Testis (tissue), 2 donors: ENCODE measurements around the gene RPL10.

ENCODE experiments used
- POLR2A ChIP-seq: fragments of 450-650 bp; IDR thresholded peaks from one replicate; pipeline ENCODE4 v1.6.1; 2017; ENCODE audit warnings: antibody characterized with exemption, mild to moderate bottlenecking, moderate library complexity
- TF ChIP-seq, protein P1 (sequence below), 3 experiments: fragments of 450-650 bp in 2 of 3; fragments of 200-600 bp in 1 of 3; sonication (generic) in 1 of 3; IDR thresholded peaks; one replicate each; pipeline ENCODE4 v1.5.1; 2016 to 2019; ENCODE audit warnings: antibody characterized with exemption in 3 of 3, mild to moderate bottlenecking in 2 of 3, moderate library complexity in 1 of 3

DNA sequence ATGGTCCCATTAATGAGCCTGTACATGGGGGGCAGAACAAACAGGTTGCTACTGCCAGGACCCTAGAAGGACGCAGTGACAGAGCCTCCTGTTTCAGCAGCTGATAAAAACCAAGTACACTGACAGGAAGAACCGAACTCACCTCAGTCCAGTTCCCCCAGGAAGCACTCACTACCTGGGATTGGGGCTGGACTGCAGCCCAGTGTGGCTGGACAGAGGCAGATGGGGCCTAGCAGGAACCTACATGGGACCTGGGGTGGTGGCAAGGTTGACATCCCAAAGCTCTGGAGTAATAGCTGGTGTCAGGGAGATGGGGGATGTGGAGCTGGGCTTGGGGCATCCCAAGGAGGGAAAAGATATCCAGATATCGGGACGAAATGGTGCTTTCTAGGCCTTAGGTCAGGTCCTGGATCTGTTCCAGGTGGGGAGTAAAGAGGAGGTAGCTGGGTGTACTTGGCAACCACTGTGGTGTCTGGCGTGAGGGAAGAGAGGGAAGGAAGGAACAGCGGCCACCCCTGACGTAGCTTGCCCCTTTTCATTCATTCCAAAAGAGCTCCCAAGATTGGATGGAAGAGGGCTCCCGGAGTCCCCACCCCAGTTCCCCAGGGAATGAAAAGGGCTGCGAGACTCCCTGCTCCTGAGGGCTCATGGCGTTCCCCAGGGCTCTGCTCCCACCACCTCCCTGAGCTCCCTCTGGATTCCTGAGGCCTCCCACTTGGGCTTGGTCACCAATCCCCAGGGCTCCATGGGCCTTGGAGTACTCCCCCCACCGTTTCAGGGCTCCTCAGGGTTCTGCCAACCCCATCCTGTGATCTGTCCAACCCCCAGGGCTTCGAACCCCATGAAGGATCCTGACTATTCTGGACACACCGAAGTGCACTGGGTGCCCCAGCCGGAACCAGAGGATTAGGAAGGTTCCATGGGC lies 14.6 kb upstream of the RPL10 start:
- TF ChIP-seq, protein P1, sequence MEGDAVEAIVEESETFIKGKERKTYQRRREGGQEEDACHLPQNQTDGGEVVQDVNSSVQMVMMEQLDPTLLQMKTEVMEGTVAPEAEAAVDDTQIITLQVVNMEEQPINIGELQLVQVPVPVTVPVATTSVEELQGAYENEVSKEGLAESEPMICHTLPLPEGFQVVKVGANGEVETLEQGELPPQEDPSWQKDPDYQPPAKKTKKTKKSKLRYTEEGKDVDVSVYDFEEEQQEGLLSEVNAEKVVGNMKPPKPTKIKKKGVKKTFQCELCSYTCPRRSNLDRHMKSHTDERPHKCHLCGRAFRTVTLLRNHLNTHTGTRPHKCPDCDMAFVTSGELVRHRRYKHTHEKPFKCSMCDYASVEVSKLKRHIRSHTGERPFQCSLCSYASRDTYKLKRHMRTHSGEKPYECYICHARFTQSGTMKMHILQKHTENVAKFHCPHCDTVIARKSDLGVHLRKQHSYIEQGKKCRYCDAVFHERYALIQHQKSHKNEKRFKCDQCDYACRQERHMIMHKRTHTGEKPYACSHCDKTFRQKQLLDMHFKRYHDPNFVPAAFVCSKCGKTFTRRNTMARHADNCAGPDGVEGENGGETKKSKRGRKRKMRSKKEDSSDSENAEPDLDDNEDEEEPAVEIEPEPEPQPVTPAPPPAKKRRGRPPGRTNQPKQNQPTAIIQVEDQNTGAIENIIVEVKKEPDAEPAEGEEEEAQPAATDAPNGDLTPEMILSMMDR (IDR thresholded peaks at IDR 0.05): no peak
- no peak for TF ChIP-seq POLR2A
